Mesendoderm (in vitro differentiated cells): ENCODE results near the gene ZNF681. TPM values are rescaled to one million over a fixed set of nuclear protein-coding genes. Genes with fewer than 3 reads are reported as not detected.

Experiments
- DNase-seq: peaks from one replicate; pipeline ENCODE4 v3.0.0; 2013
- H2AK5ac ChIP-seq: 2 replicates; pipeline ENCODE4 v1.6.1; 2013; ENCODE audit warnings: low read length, inconsistent platforms
- H2BK120ac ChIP-seq: 2 replicates; pipeline ENCODE4 v1.6.1; 2013; ENCODE audit warnings: low read depth, mild to moderate bottlenecking, low read length, moderate library complexity, mixed read lengths
- H2BK15ac ChIP-seq: replicated peaks from 2 replicates; pipeline ENCODE4 v1.6.1; 2013; ENCODE audit warnings: low read depth, mild to moderate bottlenecking, moderate library complexity
- H2BK5ac ChIP-seq: 2 replicates; pipeline ENCODE4 v1.6.1; 2013; ENCODE audit warnings: low read length, inconsistent platforms
- H3K18ac ChIP-seq: 2 replicates; pipeline ENCODE4 v1.6.1; 2013; ENCODE audit warnings: mild to moderate bottlenecking, low read length, mixed read lengths
- H3K23ac ChIP-seq: one replicate; pipeline ENCODE4 v1.6.1; 2013; ENCODE audit warnings: low read length
- H3K27ac ChIP-seq: 2 replicates; pipeline ENCODE4 v1.5.1; 2013; ENCODE audit warnings: low read depth, mild to moderate bottlenecking, inconsistent platforms, low read length, moderate library complexity
- H3K27me3 ChIP-seq: 2 replicates; pipeline ENCODE4 v1.6.1; 2013; ENCODE audit warnings: low read length, control low read depth, mild to moderate bottlenecking, inconsistent platforms; ENCODE audit not compliant: insufficient read depth, poor library complexity
- H3K36me3 ChIP-seq: 2 replicates; pipeline ENCODE4 v1.6.1; 2013; ENCODE audit warnings: low read length, inconsistent platforms; ENCODE audit not compliant: control insufficient read depth, insufficient read depth
- H3K4ac ChIP-seq: one replicate; pipeline ENCODE4 v1.6.1; 2013; ENCODE audit warnings: low read depth, mild to moderate bottlenecking, low read length, moderate library complexity
- H3K4me1 ChIP-seq: 2 replicates; pipeline ENCODE4 v1.6.1; 2013; ENCODE audit warnings: low read depth, low read length, inconsistent platforms; ENCODE audit not compliant: control insufficient read depth
- H3K4me2 ChIP-seq: 2 replicates; pipeline ENCODE4 v1.6.1; 2013; ENCODE audit warnings: low read length
- H3K4me3 ChIP-seq: 2 replicates; pipeline ENCODE4 v1.5.1; 2013; ENCODE audit warnings: mild to moderate bottlenecking, low read length
- H3K56ac ChIP-seq: one replicate; pipeline ENCODE4 v1.6.1; 2013; ENCODE audit warnings: low read length
- H3K79me1 ChIP-seq: 2 replicates; pipeline ENCODE4 v1.6.1; 2013; ENCODE audit warnings: low read length, inconsistent platforms
- H3K79me2 ChIP-seq: 2 replicates; pipeline ENCODE4 v1.6.1; 2013; ENCODE audit warnings: mild to moderate bottlenecking, low read length; ENCODE audit not compliant: control insufficient read depth, insufficient read depth
- H3K9ac ChIP-seq: 2 replicates; pipeline ENCODE4 v1.6.1; 2013; ENCODE audit warnings: low read length, inconsistent platforms
- H4K5ac ChIP-seq: one replicate; pipeline ENCODE4 v1.6.1; 2013; ENCODE audit warnings: low read length
- H4K8ac ChIP-seq: one replicate; pipeline ENCODE4 v1.6.1; 2013; ENCODE audit warnings: low read depth, mild to moderate bottlenecking, control low read depth, low read length, moderate library complexity
- WGBS: extraction: QIAGEN DNeasy Blood & Tissue Kit; methylation state at CpG from one replicate; pipeline ENCODE4 v1.1.7; 2013; ENCODE audit warnings: low lambda C conversion rate, missing lambda C conversion rate; ENCODE audit not compliant: insufficient coverage; ENCODE audit errors: extremely low coverage; 5-methylcytosine and 5-hydroxymethylcytosine counted together
- polyA plus RNA-seq, 2 experiments: library from polyadenylated mRNA; stranded (reverse); fragments of 200-250 nt; gene quantifications; one replicate each; pipeline ENCODE4 v1.2.3, GENCODE V29; 2013

Gene ZNF681
- 3.9 TPM for polyA plus RNA-seq (2013, experiment 1 of 2)
- 4.0 TPM for polyA plus RNA-seq (2013, experiment 2 of 2)

GRCh38 chr19:23758187-23759074, at the start of gene ZNF681:
Gene ZNF681, minus strand, starts transcription at chr19:23758891. Its CDS starts 142 bp downstream, at chr19:23758749.
- Histone ChIP-seq H2BK15ac (no peak within 1 kb of the TSS), H3K4ac (peak within 1 kb of the TSS; percentile 75), H3K4me1 (no peaks in the 10 kb centered on the region), H2AK5ac (no peak within 1 kb of the TSS), H3K36me3 (no peaks in the 10 kb centered on the region), H3K4me2 (peak within 1 kb of the TSS; percentile 1), H3K18ac (no peak within 1 kb of the TSS), H3K4me3 (peak within 1 kb of the TSS; percentile 93), H3K79me2 (peaks cover 8% of the 10 kb centered on the region), H4K5ac (no peak within 1 kb of the TSS), H3K23ac (no peak within 1 kb of the TSS), H3K56ac (peak within 1 kb of the TSS; percentile 98), H3K27ac (peak within 1 kb of the TSS; percentile 42), H4K8ac (no peak within 1 kb of the TSS), H3K79me1 (no peaks in the 10 kb centered on the region), H2BK5ac (peak within 1 kb of the TSS; percentile 55), H3K9ac (peak within 1 kb of the TSS; percentile 95), H3K27me3 (no peaks in the 10 kb centered on the region), H2BK120ac (no peak within 1 kb of the TSS)
- peak; percentile 97 for DNase-seq
- whole genome bisulfite sequencing, result no CpG with 5 or more reads among the region's 44 CpGs

DNA sequence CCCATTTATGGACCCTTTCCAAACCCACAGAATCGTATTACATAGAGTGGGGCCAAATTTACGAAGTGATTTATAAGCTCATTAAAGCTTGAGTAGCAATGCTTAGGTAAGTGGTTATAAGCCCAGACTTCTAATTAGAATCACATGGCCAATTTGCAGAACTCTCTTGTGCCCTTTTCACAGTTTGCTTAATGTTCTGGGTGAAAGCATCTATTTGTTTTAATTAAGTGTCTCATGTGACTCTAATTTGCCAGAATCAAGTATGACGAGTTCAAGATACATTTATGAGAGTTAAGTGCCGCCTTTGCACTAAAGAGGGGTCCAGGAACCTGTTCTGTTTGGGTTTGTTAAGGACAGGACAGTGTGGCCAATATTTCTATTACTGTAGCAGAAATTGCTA, 46.0 kb upstream of the ZNF681 start:
- no peak overlapping the region for H3K56ac ChIP-seq
- no CpG with 5 or more reads among the region's 4 CpGs for WGBS
- H3K4me3 ChIP-seq, result no peak overlapping the region
- H3K27me3 ChIP-seq, result no peaks in the 10 kb centered on the region
- no peak overlapping the region for H2AK5ac ChIP-seq
- no peak overlapping the region for H2BK15ac ChIP-seq
- DNase-seq, result no peak
- no peak overlapping the region for H3K23ac ChIP-seq
- no peak overlapping the region for H3K4me2 ChIP-seq
- H3K27ac ChIP-seq, result no peak overlapping the region
- H2BK5ac ChIP-seq, result no peak overlapping the region
- no peak overlapping the region for H3K4ac ChIP-seq
- no peak overlapping the region for H4K5ac ChIP-seq
- peaks cover 9% of the 10 kb centered on the region for H3K79me2 ChIP-seq
- H4K8ac ChIP-seq, result no peak overlapping the region
- H2BK120ac ChIP-seq, result no peak overlapping the region
- no peak overlapping the region for H3K18ac ChIP-seq
- H3K9ac ChIP-seq, result no peak overlapping the region
- H3K4me1 ChIP-seq, result no peaks in the 10 kb centered on the region
- peaks cover 2% of the 10 kb centered on the region for H3K79me1 ChIP-seq
- no peaks in the 10 kb centered on the region for H3K36me3 ChIP-seq

GRCh38 chr19:23802290-23802689, 43.6 kb upstream of the ZNF681 start:
- H3K79me1 ChIP-seq, result peaks cover 2% of the 10 kb centered on the region
- no peak overlapping the region for H3K4me3 ChIP-seq
- no peak for DNase-seq
- no peak overlapping the region for H4K8ac ChIP-seq
- no peak overlapping the region for H2BK15ac ChIP-seq
- no peak overlapping the region for H3K9ac ChIP-seq
- no peaks in the 10 kb centered on the region for H3K36me3 ChIP-seq
- no peak overlapping the region for H2BK5ac ChIP-seq
- no peak overlapping the region for H2AK5ac ChIP-seq
- H4K5ac ChIP-seq, result no peak overlapping the region
- H3K56ac ChIP-seq, result no peak overlapping the region
- H3K4me2 ChIP-seq, result no peak overlapping the region
- peaks cover 14% of the 10 kb centered on the region for H3K79me2 ChIP-seq
- H3K27ac ChIP-seq, result no peak overlapping the region
- no peaks in the 10 kb centered on the region for H3K4me1 ChIP-seq
- no peak overlapping the region for H3K4ac ChIP-seq
- no peaks in the 10 kb centered on the region for H3K27me3 ChIP-seq
- no peak overlapping the region for H2BK120ac ChIP-seq
- no peak overlapping the region for H3K18ac ChIP-seq
- no peak overlapping the region for H3K23ac ChIP-seq

- Histone ChIP-seq H2BK120ac (no peak overlapping the region), H3K4me2 (no peak overlapping the region), H3K27ac (no peak overlapping the region), H3K36me3 (no peaks in the 10 kb centered on the region), H3K23ac (no peak overlapping the region), H2AK5ac (no peak overlapping the region), H3K4me3 (no peak overlapping the region), H3K4me1 (no peaks in the 10 kb centered on the region), H2BK5ac (no peak overlapping the region), H3K9ac (no peak overlapping the region), H3K79me1 (peaks cover 2% of the 10 kb centered on the region), H4K8ac (no peak overlapping the region), H3K18ac (no peak overlapping the region), H3K79me2 (peaks cover 15% of the 10 kb centered on the region), H3K27me3 (no peaks in the 10 kb centered on the region), H3K56ac (no peak overlapping the region), H2BK15ac (no peak overlapping the region), H4K5ac (no peak overlapping the region), H3K4ac (no peak overlapping the region)
- WGBS, result no CpG with 5 or more reads among the region's 1 CpG
- no peak for DNase-seq
Measured at GRCh38 chr19:23801803-23802202, 43.1 kb upstream of the ZNF681 start.

DNA sequence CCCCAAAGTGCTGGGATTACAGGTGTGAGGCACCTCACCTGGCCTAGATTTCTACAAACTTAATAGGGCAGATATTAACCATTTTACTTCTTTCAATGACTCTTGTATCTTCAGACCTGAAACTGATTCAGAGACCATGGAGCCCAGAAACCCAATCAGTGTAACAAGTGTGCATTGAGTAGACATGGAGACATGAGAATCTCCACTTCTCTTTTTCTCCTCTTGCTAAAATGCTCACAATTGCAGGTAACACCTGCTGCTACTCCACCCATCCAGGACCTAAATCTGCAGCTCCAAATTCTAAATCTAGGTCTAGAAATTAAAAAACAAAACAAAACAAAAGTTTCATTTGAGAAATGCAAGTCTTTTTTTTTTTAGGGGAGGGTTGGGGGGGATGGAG, 42.2 kb upstream of the ZNF681 start:
- no peak overlapping the region for H3K27ac ChIP-seq
- peaks cover 15% of the 10 kb centered on the region for H3K79me2 ChIP-seq
- H3K4me3 ChIP-seq, result no peak overlapping the region
- no peak overlapping the region for H3K4ac ChIP-seq
- H4K5ac ChIP-seq, result no peak overlapping the region
- H3K56ac ChIP-seq, result no peak overlapping the region
- no peaks in the 10 kb centered on the region for H3K4me1 ChIP-seq
- H2BK120ac ChIP-seq, result no peak overlapping the region
- H3K79me1 ChIP-seq, result peaks cover 2% of the 10 kb centered on the region
- H3K23ac ChIP-seq, result no peak overlapping the region
- H2BK15ac ChIP-seq, result no peak overlapping the region
- no peak overlapping the region for H2BK5ac ChIP-seq
- no peak overlapping the region for H3K9ac ChIP-seq
- H3K36me3 ChIP-seq, result no peaks in the 10 kb centered on the region
- H3K4me2 ChIP-seq, result no peak overlapping the region
- H4K8ac ChIP-seq, result no peak overlapping the region
- no peak for DNase-seq
- H3K18ac ChIP-seq, result no peak overlapping the region
- H3K27me3 ChIP-seq, result no peaks in the 10 kb centered on the region
- no peak overlapping the region for H2AK5ac ChIP-seq

DNA sequence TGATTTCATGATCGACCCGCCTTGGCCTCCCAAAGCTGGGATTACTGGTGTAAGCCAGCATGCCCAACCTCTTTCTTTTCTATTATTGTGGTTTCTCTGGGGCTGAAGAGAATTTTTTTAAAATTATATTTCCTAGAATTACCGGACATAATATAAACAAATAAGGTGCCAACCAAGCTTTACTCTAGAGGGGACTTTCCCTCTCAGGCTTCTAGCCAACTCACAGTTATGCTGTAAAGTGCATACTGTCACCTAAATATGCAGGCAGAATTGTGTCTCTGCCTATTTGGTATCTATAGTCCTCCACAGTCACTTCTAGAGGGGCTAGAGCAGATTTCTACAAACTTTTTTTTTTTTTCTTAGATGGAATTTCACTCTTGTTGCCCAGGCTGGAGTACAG, 41.6 kb upstream of the ZNF681 start:
- no peak for DNase-seq
- no peak overlapping the region for H4K5ac ChIP-seq
- no CpG with 5 or more reads among the region's 3 CpGs for whole genome bisulfite sequencing

More for the DNA sequence above, 41.6 kb upstream of the ZNF681 start:
- Histone ChIP-seq H2BK15ac (no peak overlapping the region), H3K4me2 (no peak overlapping the region), H3K4ac (no peak overlapping the region), H4K8ac (no peak overlapping the region), H3K36me3 (no peaks in the 10 kb centered on the region), H2BK120ac (no peak overlapping the region), H3K9ac (no peak overlapping the region), H3K4me3 (no peak overlapping the region), H3K27me3 (no peaks in the 10 kb centered on the region), H3K23ac (no peak overlapping the region), H2AK5ac (no peak overlapping the region), H3K56ac (no peak overlapping the region), H3K27ac (no peak overlapping the region), H3K79me2 (peaks cover 20% of the 10 kb centered on the region), H3K18ac (no peak overlapping the region), H3K4me1 (no peaks in the 10 kb centered on the region), H3K79me1 (peaks cover 2% of the 10 kb centered on the region), H2BK5ac (no peak overlapping the region)
